HG03139 (cell line): ENCODE measurements around the gene SZT2.
"Not testable (repeated sequence)": the region's sequence is repeated elsewhere in the genome, so short reads cannot be mapped to it uniquely, and the experiment has no call there.

Experiments
- ATAC-seq: cut with Tn5 transposase; IDR thresholded peaks from one replicate; pipeline ENCODE4 v1.9.1; 2021; ENCODE audit not compliant: unreplicated experiment

SZT2 gene

GRCh38 chr1:43387976-43388599 is 1.6 kb upstream of the SZT2 start:
- ATAC-seq, result no peak

GRCh38 chr1:43388613-43389012 is 1.1 kb upstream of the SZT2 start:
- ATAC-seq, result no peak

- no peak for ATAC-seq
Measured at GRCh38 chr1:43392702-43393101, 3.0 kb downstream of the SZT2 start.

- no peak for ATAC-seq
Measured at GRCh38 chr1:43395523-43395922, 5.8 kb downstream of the SZT2 start.

- no peak for ATAC-seq
Measured at GRCh38 chr1:43396059-43396458, 6.4 kb downstream of the SZT2 start.

GRCh38 chr1:43398227-43398626 is 8.5 kb downstream of the SZT2 start:
- ATAC-seq, result no peak

- not testable (repeated sequence) for ATAC-seq
Measured at GRCh38 chr1:43400441-43400840, 10.7 kb downstream of the SZT2 start.

GRCh38 chr1:43402089-43402865 is 12.6 kb downstream of the SZT2 start:
- ATAC-seq, result no peak

GRCh38 chr1:43404353-43404752 is 14.7 kb downstream of the SZT2 start:
- ATAC-seq, result no peak

- no peak for ATAC-seq
Measured at GRCh38 chr1:43405219-43405875, 15.6 kb downstream of the SZT2 start.

GRCh38 chr1:43405876-43406234 is 16.2 kb downstream of the SZT2 start:
- ATAC-seq, result no peak

GRCh38 chr1:43410571-43410970 is 20.9 kb downstream of the SZT2 start:
- no peak for ATAC-seq

- ATAC-seq, result not testable (repeated sequence)
Measured at GRCh38 chr1:43413426-43413825, 23.7 kb downstream of the SZT2 start.

- ATAC-seq, result no peak
Measured at GRCh38 chr1:43414634-43415223, 25.0 kb downstream of the SZT2 start.

- no peak for ATAC-seq
Measured at GRCh38 chr1:43415901-43416300, 26.2 kb downstream of the SZT2 start.

- ATAC-seq, result no peak
Measured at GRCh38 chr1:43418858-43419257, 29.2 kb downstream of the SZT2 start.

- no peak for ATAC-seq
Measured at GRCh38 chr1:43419627-43420425, 30.1 kb downstream of the SZT2 start.

GRCh38 chr1:43420874-43421273 is 31.2 kb downstream of the SZT2 start:
- ATAC-seq, result no peak

GRCh38 chr1:43421396-43421795 is 31.7 kb downstream of the SZT2 start:
- ATAC-seq, result no peak

- no peak for ATAC-seq
Measured at GRCh38 chr1:43421976-43422750, 32.5 kb downstream of the SZT2 start.
